ENCODE measurements around the gene CCDC188. TPM values are rescaled to one million over a fixed set of nuclear protein-coding genes. Genes with fewer than 3 reads are reported as not detected.

CCDC188 gene
- total RNA-seq, 1 experiment from 2014 or later = not detected

- Histone ChIP-seq H4K5ac (ENCODE audit: insufficient read length, low read depth, low read length) (no peak overlapping the region), H3K23me2 (ENCODE audit: insufficient read length, low read depth, low read length, poor library complexity, severe bottlenecking) (no peaks in the 10 kb centered on the region), H3T11ph (ENCODE audit: low read length) (no peak overlapping the region), H3K27ac (ENCODE audit: insufficient read length, low read depth, low read length) (no peak overlapping the region), H2AFZ (ENCODE audit: low read length) (no peak overlapping the region), H2BK15ac (ENCODE audit: low read depth, low read length) (no peak overlapping the region), H3K27me3 (ENCODE audit: insufficient read depth, low read length) (no peaks in the 10 kb centered on the region), H3K23ac (ENCODE audit: insufficient read length, low read depth, low read length) (no peak overlapping the region), H3K4me2 (ENCODE audit: insufficient read depth, insufficient read length, low read length) (no peak overlapping the region), H4K91ac (ENCODE audit: insufficient read length, low read depth, low read length) (no peak overlapping the region), H2BK20ac (ENCODE audit: low read depth, low read length, poor library complexity, severe bottlenecking) (no peak overlapping the region), H3K18ac (ENCODE audit: insufficient read length, low read depth, low read length) (no peak overlapping the region), H3K4me1 (ENCODE audit: insufficient read depth, low read length) (no peaks in the 10 kb centered on the region), H3K79me2 (ENCODE audit: insufficient read depth, low read length) (no peaks in the 10 kb centered on the region), H4K20me1 (ENCODE audit: control insufficient read depth, insufficient read depth, insufficient read length) (no peaks in the 10 kb centered on the region), H2BK5ac (ENCODE audit: insufficient read length, low read length) (no peak overlapping the region), H2BK12ac (ENCODE audit: insufficient read length, low read depth, low read length) (no peak overlapping the region), H3K56ac (ENCODE audit: insufficient read length, low read depth, low read length) (no peak overlapping the region), H3K79me1 (ENCODE audit: insufficient read depth, low read depth, low read length, poor library complexity, severe bottlenecking) (no peaks in the 10 kb centered on the region), H3K9me3 (ENCODE audit: control insufficient read depth, low read depth, low read length) (no peaks in the 10 kb centered on the region), H3K4ac (ENCODE audit: low read depth, low read length) (no peak overlapping the region), H4K8ac (replicated peaks; ENCODE audit: insufficient read length, low read depth, low read length) (no peak overlapping the region), H2BK120ac (ENCODE audit: low read depth, low read length, poor library complexity, severe bottlenecking) (no peak overlapping the region), H3K14ac (ENCODE audit: insufficient read depth, low read length) (no peak overlapping the region), H3K9ac (ENCODE audit: extremely low read depth, insufficient read length, low read length) (no peak overlapping the region), H2AK5ac (ENCODE audit: insufficient read length, low read length) (no peak overlapping the region)
- Mint-ChIP-seq H3K4me1 (peaks cover 3 to 21% of the 10 kb centered on the region in 2 experiments; a peak in 2 of 4 replicates), H3K27ac (no peak overlapping the region), H3K36me3 (ENCODE audit: insufficient read depth in 1 of 3, low read depth in 3 of 3) (no peaks in the 10 kb centered on the region), H3K9me3 (no peaks in the 10 kb centered on the region; a peak in 1 of 5 replicates), H3K4me3 (no peak overlapping the region), H3K27me3 (ENCODE audit: low read depth) (no peaks in the 10 kb centered on the region; the same call in 1 of the 2 replicates)
- no peak for DNase-seq
- WGBS (ENCODE audit: extremely low coverage, insufficient read length, low lambda C conversion rate) = no CpG with 5 or more reads among the region's 19 CpGs
- TF ChIP-seq CTCF (conservative IDR thresholded peaks at IDR 0.05) = peak; percentile 37; the same call in 2 of the 3 replicates
Observed at GRCh38 chr22:20174785-20175596, 24.1 kb upstream of the CCDC188 start.

All from H9 (cell line).